NCI-H2171 treated with DMSO at 0.1 percent for 48 hours (cell line): ENCODE results near the gene RNFT2.

Experiments
- DNase-seq: peaks from one replicate; lab custom pipeline; 2025; lab: John Stamatoyannopoulos, UW

The RNFT2 gene, protein sequence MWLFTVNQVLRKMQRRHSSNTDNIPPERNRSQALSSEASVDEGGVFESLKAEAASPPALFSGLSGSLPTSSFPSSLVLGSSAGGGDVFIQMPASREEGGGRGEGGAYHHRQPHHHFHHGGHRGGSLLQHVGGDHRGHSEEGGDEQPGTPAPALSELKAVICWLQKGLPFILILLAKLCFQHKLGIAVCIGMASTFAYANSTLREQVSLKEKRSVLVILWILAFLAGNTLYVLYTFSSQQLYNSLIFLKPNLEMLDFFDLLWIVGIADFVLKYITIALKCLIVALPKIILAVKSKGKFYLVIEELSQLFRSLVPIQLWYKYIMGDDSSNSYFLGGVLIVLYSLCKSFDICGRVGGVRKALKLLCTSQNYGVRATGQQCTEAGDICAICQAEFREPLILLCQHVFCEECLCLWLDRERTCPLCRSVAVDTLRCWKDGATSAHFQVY

GRCh38 chr12:116737774-116738657 is at the start of gene RNFT2, which contains the start of gene SPRING1:
TSS of gene RNFT2 (plus strand) at chr12:116738315. CDS start at chr12:116740498, 2,183 bp downstream.
TSS of gene SPRING1 (minus strand) at chr12:116738069. CDS start at chr12:116737900, 169 bp downstream.
- DNase-seq, result peak; percentile 99

- peak; percentile 37 for DNase-seq
Observed at GRCh38 chr12:116689521-116689920, 48.6 kb upstream of the RNFT2 start.

DNA sequence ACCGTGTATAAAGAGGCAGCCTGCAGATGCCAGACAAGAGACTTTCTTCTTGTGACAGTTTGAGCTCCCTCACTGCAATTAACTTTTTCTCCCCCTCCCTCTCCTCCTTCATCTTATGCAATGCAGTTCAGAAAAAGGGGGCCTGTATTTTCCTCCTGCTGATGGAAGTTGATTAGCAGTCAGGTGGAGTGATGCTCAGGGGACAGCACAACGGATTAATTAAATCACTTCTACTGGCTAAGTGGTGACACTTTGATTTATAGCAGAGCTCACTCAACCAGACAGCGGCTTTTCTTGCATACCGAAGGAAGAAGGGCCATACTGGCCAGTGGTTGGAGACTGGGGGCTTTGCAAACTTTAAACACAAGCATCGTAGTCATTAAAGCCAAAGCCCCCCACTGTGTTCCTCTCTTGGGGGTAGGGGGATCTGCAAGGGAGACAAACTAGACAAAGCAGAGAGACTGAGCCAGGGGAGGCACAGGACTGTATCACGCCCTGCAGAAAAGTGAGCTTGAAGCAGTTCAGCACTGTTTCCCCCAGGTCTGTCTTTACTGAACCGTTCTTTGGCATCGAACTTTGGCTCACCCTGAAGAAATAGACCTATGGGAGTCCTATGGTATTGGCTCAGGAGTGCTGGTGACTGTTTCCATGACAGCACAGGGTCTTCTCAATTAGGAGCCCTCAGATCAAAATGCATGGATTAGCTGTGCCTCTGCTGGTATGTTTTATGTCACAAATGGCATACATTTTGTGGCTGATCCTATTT is 48.0 kb upstream of the RNFT2 start:
- DNase-seq, result peak; percentile 37

DNA sequence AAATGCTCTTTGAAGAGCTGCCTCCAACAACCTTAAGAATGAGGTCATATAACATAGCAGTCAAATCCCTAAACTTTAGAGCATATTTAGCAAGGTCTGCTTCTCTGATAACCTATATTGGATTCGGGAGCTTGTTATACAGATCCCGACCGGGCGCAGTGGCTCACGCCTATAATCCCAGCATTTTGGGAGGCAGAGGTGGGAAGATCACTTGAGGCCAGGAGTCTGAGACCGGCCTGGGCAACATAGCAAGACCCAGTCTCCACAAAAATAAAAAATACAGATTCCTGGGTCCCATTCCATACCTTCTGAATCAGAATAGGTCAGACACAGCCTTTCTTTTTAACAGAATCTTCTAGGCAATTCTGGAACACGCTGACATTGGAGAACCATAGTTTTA is 46.9 kb upstream of the RNFT2 start:
- no peak for DNase-seq

GRCh38 chr12:116691636-116692035 is 46.5 kb upstream of the RNFT2 start:
- no peak for DNase-seq

- DNase-seq, result no peak
Observed at GRCh38 chr12:116692605-116693004, 45.5 kb upstream of the RNFT2 start.

DNA sequence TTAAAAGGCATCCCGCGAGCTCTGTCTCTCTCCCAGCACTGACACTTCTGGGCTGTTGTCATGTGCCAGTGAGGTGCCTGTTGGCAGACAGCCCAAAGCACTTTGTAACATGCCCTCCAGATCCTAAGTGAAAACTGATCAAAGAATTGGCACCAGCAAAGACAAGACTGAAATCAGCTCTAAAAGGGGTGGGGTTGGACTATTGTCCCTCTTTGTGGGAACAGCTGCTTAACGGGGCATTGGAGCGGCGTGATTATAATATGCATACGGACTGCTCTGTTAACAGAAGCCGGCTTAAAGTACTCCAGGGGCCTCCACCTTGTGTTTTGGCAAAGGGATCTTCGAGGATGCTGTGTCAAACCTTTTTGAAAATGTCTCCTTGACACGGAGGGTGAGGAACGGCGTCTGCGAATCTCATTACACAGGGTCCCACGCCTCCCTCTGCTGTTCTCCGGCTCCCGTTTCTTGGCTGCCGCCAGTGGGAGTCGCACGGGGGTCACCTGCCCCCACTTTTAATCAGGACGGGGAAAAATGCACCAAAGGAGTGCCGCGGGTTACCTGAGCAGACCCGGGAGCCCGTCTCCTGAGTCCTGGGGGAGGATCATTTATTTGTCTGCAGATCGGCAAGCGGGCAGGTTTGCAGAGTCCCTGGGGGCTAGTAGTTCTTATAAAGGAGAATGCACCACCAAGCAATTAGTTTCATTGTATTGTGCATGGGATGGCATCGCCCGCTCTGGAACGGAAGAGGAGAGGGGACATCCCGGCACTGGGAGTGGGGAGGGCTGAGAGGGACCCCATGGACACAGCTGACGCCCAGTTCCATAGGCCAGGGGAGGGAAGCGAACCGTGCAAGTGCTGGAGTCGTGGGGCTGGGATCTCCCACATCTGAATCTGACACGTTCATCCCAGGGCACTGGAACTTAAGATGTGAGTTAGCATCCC is 44.6 kb upstream of the RNFT2 start:
- DNase-seq, result peak; percentile 85

- DNase-seq, result no peak
Observed at GRCh38 chr12:116694653-116695463, 43.3 kb upstream of the RNFT2 start.

DNA sequence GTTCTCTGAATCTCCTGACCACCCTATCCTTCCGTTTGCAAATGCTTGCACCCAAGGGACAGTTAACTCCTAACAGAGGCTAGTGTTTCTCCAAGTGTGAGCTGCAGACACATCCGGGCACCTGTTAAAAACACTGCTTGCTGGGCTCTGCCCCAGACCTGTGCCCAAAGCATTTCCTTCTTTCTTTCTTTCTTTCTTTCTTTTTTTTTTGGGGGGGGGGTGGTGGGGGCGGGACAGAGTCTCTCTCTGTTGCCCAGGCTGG is 42.7 kb upstream of the RNFT2 start:
- DNase-seq, result no peak

DNA sequence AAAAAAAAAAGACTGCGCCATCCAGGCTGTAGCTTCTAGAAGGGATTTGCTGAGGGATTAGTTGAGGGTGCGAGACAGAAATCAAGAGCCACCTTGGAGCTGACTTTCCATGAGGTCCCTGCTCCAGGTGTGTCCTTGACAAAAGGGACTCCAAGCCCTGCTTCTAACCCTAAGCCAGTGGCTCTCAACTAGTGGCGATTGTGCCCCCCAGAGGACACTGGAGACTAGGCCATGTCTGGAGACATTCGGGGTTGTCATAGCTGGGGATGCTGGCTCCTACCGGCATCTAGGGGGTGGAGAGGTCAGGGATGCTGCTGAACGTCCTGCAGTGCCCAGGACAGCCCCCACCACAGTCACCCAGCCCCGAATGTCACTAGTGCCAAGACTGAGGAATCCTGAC is 40.8 kb upstream of the RNFT2 start:
- no peak for DNase-seq

GRCh38 chr12:116697716-116698115 is 40.4 kb upstream of the RNFT2 start:
- peak; percentile 13 for DNase-seq

GRCh38 chr12:116698116-116698515 is 40.0 kb upstream of the RNFT2 start:
- no peak for DNase-seq

GRCh38 chr12:116698554-116699075 is 39.5 kb upstream of the RNFT2 start:
- DNase-seq, result no peak

DNA sequence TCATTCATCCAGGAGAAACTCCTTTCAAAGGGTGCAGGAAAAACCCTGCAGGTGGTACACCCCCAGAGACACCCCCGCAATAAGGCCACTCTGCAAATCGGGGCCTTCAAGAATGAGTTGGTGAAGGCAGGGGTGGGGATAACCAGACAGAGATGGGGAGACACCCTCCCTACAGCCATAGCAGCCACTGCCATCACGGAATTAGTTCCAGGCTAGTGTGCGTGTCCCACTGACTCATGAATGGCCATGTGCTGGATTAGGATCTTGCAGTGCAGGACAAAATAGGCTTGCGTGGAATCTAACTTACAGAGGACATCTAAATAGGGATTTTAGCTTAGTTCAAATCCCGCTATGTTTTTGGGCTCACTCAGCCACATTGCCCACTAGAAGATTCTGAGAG is 38.0 kb upstream of the RNFT2 start:
- no peak for DNase-seq

- DNase-seq, result no peak
Observed at GRCh38 chr12:116701432-116701831, 36.7 kb upstream of the RNFT2 start.

DNA sequence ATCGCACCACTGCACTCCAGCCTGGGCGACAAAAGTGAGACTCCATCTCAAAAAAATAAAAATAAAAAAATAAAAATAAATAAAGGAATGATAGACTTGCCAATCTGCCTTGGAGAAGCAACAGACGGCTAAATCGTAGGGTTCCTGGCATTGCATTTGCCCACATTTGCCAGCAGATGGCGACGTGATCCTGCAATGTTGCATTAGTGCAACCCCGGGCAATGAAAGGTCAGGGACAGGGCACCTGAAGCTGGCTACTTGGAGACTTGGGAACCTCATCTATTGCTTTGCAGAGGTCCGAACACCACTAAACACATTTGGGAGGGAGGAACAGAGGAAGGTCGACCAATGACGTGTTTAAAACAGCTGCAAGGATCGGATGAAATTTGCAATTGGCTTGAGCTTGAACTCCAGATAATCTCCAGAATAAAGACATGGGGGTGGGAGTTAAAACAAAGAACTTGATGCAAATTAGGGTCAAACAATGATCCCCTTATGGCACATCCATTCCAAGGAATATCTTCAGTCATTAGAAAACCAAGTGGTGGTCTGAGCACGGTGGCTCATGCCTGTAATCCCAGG is 34.8 kb upstream of the RNFT2 start:
- peak; percentile 62 for DNase-seq

DNA sequence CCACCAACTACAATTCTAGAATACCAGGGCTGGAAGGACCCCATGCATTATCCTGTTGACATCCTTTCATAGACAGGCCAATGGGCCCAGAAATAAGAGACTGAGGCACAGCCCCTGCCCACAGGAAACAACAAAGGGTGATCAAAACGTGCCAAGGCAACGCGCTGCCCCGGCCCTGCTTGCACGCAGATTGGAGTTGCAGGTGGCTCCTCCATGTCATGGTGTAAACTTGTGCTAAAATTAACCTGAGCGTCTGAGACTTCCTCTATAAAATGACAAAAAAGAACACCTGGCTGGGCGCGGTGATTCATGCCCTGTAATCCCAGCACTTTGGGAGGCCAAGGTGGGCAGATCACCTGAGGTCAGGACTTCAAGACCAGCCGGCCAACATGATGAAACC is 30.4 kb upstream of the RNFT2 start:
- no peak for DNase-seq

GRCh38 chr12:116708826-116709756 is 29.0 kb upstream of the RNFT2 start:
- DNase-seq, result peak; percentile 84

DNA sequence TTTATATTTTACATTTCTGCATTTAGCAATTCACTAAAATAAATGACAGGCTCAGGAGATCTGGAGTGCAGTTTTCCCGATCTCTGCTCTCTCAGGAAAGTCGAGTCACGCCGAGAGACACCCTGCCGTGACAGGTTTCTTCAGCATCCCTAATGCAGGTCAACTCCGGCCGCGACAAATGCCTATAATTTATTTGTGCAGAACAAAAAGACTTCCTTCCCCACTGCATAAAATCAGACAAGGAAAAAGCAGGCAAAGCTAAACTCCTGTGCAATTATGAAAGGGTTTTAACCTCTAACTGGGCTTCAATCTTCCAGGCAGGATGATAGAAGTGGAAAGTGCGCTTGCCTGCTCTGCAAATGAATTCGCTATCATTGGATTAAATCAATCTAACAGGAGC is 28.3 kb upstream of the RNFT2 start:
- DNase-seq, result no peak
